ENCODE results near the gene BTBD17. TPM values are rescaled to one million over a fixed set of nuclear protein-coding genes. Genes with fewer than 3 reads are reported as not detected.

The BTBD17 gene
- total RNA-seq, 4 donors from 2014 or later, result 0.67 to 0.89 TPM; not detected in 2

DNA sequence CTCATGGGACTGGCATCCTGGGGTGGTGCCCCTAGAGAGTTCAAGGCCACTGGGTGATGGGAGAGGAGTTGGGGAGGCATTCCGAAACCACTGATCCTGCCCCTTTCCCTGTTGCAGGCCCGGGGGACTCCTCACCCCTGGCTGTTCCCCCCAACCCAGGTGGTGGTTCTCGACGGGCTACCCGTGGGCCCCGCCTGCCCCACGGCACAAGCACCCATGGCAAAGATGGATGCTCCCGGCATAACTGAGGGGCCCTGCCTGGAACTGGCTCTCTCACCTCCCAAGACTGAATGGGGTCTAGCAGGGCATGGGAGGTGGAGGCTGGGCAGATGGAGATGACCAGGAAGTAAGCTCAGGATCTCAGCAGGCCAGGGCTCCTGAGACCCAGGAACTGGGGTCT lies 6.6 kb downstream of the BTBD17 start:
- intact Hi-C loops (cut with DNase I), result no loop called here
- H3K4me3 ChIP-seq (replicated peaks in 1 of 3), result no peak overlapping the region
- WGBS, 2 donors, result 85 to 94% methylated on average over 8 of the region's 8 CpGs
- no peaks in the 10 kb centered on the region for H3K27me3 ChIP-seq
- H3K27ac ChIP-seq, result no peak overlapping the region
- no peak for DNase-seq
- no peaks in the 10 kb centered on the region for H3K36me3 ChIP-seq
- no peaks in the 10 kb centered on the region for H3K9me3 ChIP-seq
- TF ChIP-seq, protein P1, sequence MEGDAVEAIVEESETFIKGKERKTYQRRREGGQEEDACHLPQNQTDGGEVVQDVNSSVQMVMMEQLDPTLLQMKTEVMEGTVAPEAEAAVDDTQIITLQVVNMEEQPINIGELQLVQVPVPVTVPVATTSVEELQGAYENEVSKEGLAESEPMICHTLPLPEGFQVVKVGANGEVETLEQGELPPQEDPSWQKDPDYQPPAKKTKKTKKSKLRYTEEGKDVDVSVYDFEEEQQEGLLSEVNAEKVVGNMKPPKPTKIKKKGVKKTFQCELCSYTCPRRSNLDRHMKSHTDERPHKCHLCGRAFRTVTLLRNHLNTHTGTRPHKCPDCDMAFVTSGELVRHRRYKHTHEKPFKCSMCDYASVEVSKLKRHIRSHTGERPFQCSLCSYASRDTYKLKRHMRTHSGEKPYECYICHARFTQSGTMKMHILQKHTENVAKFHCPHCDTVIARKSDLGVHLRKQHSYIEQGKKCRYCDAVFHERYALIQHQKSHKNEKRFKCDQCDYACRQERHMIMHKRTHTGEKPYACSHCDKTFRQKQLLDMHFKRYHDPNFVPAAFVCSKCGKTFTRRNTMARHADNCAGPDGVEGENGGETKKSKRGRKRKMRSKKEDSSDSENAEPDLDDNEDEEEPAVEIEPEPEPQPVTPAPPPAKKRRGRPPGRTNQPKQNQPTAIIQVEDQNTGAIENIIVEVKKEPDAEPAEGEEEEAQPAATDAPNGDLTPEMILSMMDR (IDR thresholded peaks at IDR 0.05), result no peak
- no peak for TF ChIP-seq POLR2A (IDR thresholded peaks at IDR 0.05)
- peaks cover 18 to 33% of the 10 kb centered on the region in 2 donors for H3K4me1 ChIP-seq

DNA sequence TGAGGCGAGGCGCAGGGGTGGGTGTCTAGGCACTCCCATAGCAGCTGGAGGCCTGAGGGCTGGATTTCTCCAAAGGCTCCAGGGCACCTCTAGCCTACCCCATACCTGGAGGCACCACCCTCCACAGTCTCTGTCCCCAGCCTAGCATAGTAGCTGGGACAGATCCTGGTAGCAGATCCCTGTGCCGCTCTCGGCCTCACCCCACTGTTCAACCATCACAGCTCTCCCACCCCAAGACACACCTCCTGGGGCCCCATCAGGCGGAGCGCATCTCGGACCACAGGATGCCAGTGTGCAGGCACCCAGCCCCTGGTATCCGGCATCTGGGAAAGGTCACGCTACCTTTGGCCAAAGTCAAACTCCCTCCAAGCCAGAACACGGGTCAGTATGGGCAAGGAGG lies 7.1 kb downstream of the BTBD17 start:
- H3K36me3 ChIP-seq, result no peaks in the 10 kb centered on the region
- WGBS, 2 donors, result 88 to 90% methylated on average over 10 of the region's 10 CpGs
- no peak for DNase-seq
- peaks cover 18 to 33% of the 10 kb centered on the region in 2 donors for H3K4me1 ChIP-seq
- H3K27ac ChIP-seq, result no peak overlapping the region
- TF ChIP-seq, protein P1 (IDR thresholded peaks at IDR 0.05), result no peak
- TF ChIP-seq POLR2A (IDR thresholded peaks at IDR 0.05), result no peak
- H3K4me3 ChIP-seq (replicated peaks in 1 of 3), result no peak overlapping the region
- intact Hi-C loops (cut with DNase I), result no loop called here
- no peaks in the 10 kb centered on the region for H3K9me3 ChIP-seq
- no peaks in the 10 kb centered on the region for H3K27me3 ChIP-seq

DNA sequence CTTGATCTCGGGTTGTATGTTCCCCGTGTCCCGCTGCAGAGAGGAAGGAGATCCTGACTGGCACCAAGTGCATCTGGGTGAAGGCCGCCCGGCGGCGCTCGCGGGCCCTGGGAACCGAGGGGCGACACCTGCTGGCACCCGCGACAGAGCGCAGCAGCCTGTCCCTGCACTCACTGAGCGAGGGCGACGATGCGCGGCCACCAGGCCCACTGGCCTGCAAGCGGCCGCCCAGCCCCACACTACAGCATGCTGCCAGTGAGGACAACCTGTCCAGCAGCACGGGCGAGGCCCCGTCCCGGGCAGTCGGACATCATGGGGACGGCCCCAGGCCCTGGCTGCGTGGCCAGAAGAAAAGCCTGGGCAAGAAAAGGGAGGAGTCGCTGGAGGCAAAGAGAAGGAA lies 7.5 kb downstream of the BTBD17 start:
- Histone ChIP-seq H3K4me3 (replicated peaks in 1 of 3) (no peak overlapping the region), H3K27me3 (no peaks in the 10 kb centered on the region), H3K9me3 (no peaks in the 10 kb centered on the region), H3K4me1 (peaks cover 18 to 33% of the 10 kb centered on the region in 2 donors), H3K27ac (no peak overlapping the region), H3K36me3 (no peaks in the 10 kb centered on the region)
- WGBS, 2 donors, result 16 to 22% methylated on average over 9 to 22 of the region's 29 CpGs
- TF ChIP-seq, protein P1 (IDR thresholded peaks at IDR 0.05), result peak in 4 of 6 experiments; percentile 41 to 69 (median 54)
- TF ChIP-seq POLR2A (IDR thresholded peaks at IDR 0.05), result no peak
- DNase-seq, result peak; percentile 83 to 84
- intact Hi-C loops (cut with DNase I), result no loop called here

DNA sequence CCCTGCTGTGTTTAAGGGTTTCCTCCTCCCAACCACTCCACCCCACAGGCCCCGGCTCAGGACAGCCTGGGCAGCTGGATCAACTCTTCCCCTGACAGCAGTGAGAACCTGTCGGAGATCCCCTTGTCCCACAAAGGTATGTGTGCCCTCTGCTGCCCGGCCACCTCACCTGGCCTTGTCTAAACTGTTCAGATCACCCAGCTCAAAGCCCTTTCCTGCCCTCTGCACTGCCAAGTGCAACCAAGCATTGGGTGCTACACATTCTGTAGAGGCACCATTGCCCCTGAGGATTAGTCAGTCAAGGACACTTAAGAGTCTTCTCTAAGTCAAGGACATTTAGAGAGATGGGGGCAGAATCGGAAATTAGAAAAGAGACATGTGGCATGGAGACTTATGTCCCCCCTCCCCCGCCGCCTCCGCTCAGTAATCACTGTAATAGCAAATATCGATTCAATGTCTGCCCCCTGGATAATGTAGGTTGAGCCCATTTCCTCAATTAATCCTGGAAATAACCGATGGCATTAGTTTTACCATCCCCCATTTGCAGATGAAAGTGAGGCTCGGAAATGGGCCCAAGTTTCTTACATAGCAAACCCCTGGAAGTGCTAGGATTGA lies 8.1 kb downstream of the BTBD17 start:
- Histone ChIP-seq H3K36me3 (no peaks in the 10 kb centered on the region), H3K27me3 (no peaks in the 10 kb centered on the region), H3K27ac (peak overlapping the region in 2 of 3 donors; percentile 30), H3K4me3 (replicated peaks in 1 of 3) (no peak overlapping the region), H3K4me1 (peaks cover 18 to 33% of the 10 kb centered on the region in 2 donors), H3K9me3 (no peaks in the 10 kb centered on the region)
- TF ChIP-seq, protein P1 (IDR thresholded peaks at IDR 0.05), result peak in 2 of 6 experiments; percentile 21 to 34
- no peak for TF ChIP-seq POLR2A (IDR thresholded peaks at IDR 0.05)
- WGBS, 2 donors, result 35 to 47% methylated on average over 7 to 8 of the region's 10 CpGs
- intact Hi-C loops (cut with DNase I), result no loop called here
- peak; percentile 88 to 89 for DNase-seq

DNA sequence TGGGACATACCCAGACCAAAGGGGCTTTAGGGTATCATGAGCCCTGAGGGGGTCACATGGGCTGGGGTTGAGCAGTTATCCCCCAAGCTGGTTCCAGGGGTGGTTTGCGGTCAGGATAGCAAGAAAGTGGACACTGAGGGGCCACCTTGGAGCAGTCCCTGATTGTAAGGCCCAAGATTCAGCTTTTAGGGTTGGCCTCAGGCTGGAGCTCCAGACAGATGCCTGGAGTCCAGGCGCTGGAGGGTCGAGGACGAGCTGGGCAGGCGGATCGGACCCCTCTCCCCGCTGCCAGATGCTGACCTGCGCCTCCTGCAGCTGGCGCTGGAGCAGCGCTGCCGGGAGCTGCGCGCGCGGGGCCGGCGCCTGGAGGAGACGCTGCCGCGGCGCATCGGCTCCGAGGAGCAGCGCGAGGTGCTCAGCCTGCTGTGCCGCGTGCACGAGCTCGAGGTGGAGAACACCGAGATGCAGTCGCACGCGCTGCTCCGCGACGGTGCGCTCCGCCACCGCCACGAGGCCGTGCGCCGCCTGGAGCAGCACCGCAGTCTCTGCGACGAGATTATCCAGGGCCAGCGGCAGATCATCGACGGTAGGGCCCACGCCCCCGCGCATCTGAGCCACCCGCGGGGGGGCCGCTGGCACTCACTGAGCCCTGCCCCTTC lies 10.0 kb downstream of the BTBD17 start:
- peaks cover 18 to 26% of the 10 kb centered on the region in 2 donors for H3K4me1 ChIP-seq
- no peaks in the 10 kb centered on the region for H3K27me3 ChIP-seq
- H3K27ac ChIP-seq, result no peak overlapping the region
- no peaks in the 10 kb centered on the region for H3K9me3 ChIP-seq
- TF ChIP-seq POLR2A (IDR thresholded peaks at IDR 0.05), result no peak
- TF ChIP-seq, protein P1 (IDR thresholded peaks at IDR 0.05), result no peak
- intact Hi-C loops (cut with DNase I), result no loop called here
- H3K4me3 ChIP-seq (replicated peaks in 1 of 3), result no peak overlapping the region
- DNase-seq, result no peak
- no peaks in the 10 kb centered on the region for H3K36me3 ChIP-seq
- WGBS, 2 donors, result 34 to 80% methylated on average over 2 to 31 of the region's 55 CpGs

Data from thyroid gland (tissue), 4 donors.